GM12878 (cell line): ENCODE data around the gene HTR7. TPM values are rescaled to one million over a fixed set of nuclear protein-coding genes. Genes with fewer than 3 reads are reported as not detected.

Source experiments
- ATAC-seq: fragments of 200-7000 bp; cut with Tn5 transposase; 3 replicates; pipeline ENCODE4 v1.9.1; 2020; ENCODE audit warnings: mild to moderate bottlenecking, moderate library complexity
- BruUV-seq: library from RNA; stranded (reverse); fragments of 400-500 nt; replicated peaks from 2 replicates; lab custom pipeline; 2021; lab: Mats Ljungman, UMichigan
- CTCF ChIA-PET: fragments of 300-600 bp; sonication (Branson Sonifier 250); formaldehyde crosslinking; extraction: SDS; loops from one replicate; lab custom pipeline; 2021; ENCODE audit warnings: inconsistent platforms; lab: Yijun Ruan, JAX
- POLR2A ChIA-PET: fragments of 350-600 bp; formaldehyde crosslinking; extraction: SDS; loops from one replicate; lab custom pipeline; 2021; ENCODE audit warnings: inconsistent platforms; lab: Charles Lee
- RAD21 ChIA-PET: fragments of 300-600 bp; sonication (Branson Sonifier 250); formaldehyde crosslinking; loops from one replicate; lab custom pipeline; 2023; ENCODE audit warnings: antibody characterized with exemption; ENCODE audit not compliant: unreplicated experiment; lab: Charles Lee
- SMC1A ChIA-PET: fragments of 300-600 bp; sonication (Branson Sonifier 250); formaldehyde crosslinking; loops from one replicate; lab custom pipeline; 2023; ENCODE audit not compliant: unreplicated experiment, uncharacterized antibody; lab: Charles Lee
- DNase-seq: peaks from one replicate; pipeline ENCODE4 v3.0.0-alpha.2; 2011; ENCODE audit warnings: low read depth, low spot score
- FAIRE-seq: peaks from 3 replicates; lab custom pipeline; 2011; peaks lifted over from hg19 to GRCh38; lab: Jason Lieb, UNC
- H2AFZ ChIP-seq: 2 replicates; pipeline ENCODE4 v1.6.0; 2011; ENCODE audit warnings: low read depth, low read length, control low read depth; ENCODE audit not compliant: control insufficient read depth
- H3K27ac ChIP-seq: 2 replicates; pipeline ENCODE4 v1.5.1; 2011; ENCODE audit warnings: control low read depth; ENCODE audit not compliant: control insufficient read depth, insufficient read depth
- H3K27me3 ChIP-seq, 2 experiments: replicated peaks in 1 of 2; 2 replicates each; pipeline versions ENCODE4 v1.6.0 to v1.6.1; 2011; ENCODE audit warnings: low read length in 1 of 2; ENCODE audit not compliant: control insufficient read depth in 2 of 2, insufficient read depth in 2 of 2
- H3K36me3 ChIP-seq, 2 experiments: 2 replicates each; pipeline ENCODE4 v1.5.1; 2011; ENCODE audit warnings: low read length in 1 of 2; ENCODE audit not compliant: control insufficient read depth in 2 of 2, insufficient read depth in 2 of 2
- H3K4me1 ChIP-seq: 2 replicates; pipeline ENCODE4 v1.6.1; 2011; ENCODE audit warnings: mild to moderate bottlenecking, low read length, moderate library complexity, mixed read lengths; ENCODE audit not compliant: control insufficient read depth, insufficient read depth
- H3K4me2 ChIP-seq: 2 replicates; pipeline ENCODE4 v1.6.0; 2011; ENCODE audit warnings: control low read depth; ENCODE audit not compliant: control insufficient read depth, insufficient read depth
- H3K4me3 ChIP-seq: fragments of 200-600 bp; sonication (generic); 2 replicates; pipeline ENCODE4 v1.5.1; 2016
- H3K79me2 ChIP-seq: 2 replicates; pipeline ENCODE4 v1.6.0; 2011; ENCODE audit warnings: low read length; ENCODE audit not compliant: control insufficient read depth, insufficient read depth
- H3K9ac ChIP-seq: 2 replicates; pipeline ENCODE4 v1.8.0; 2011; ENCODE audit warnings: low read length, control low read depth, mixed read lengths; ENCODE audit not compliant: control insufficient read depth, insufficient read depth
- H3K9me3 ChIP-seq: replicated peaks from 3 replicates; pipeline ENCODE4 v1.5.1; 2011; ENCODE audit warnings: mild to moderate bottlenecking, low read length; ENCODE audit not compliant: control insufficient read depth, insufficient read depth
- H4K20me1 ChIP-seq: 2 replicates; pipeline ENCODE4 v1.6.0; 2011; ENCODE audit not compliant: control insufficient read depth, insufficient read depth
- POU2F2 ChIP-seq: IDR thresholded peaks from 3 replicates; pipeline ENCODE4 v1.6.1; 2011; ENCODE audit warnings: low read depth, mild to moderate bottlenecking, low read length, borderline replicate concordance
- RB1 ChIP-seq: fragments of 450-650 bp; formaldehyde crosslinking; IDR thresholded peaks from 2 replicates; pipeline ENCODE4 v1.6.1; 2017; ENCODE audit warnings: mild to moderate bottlenecking, borderline replicate concordance
- RUNX3 ChIP-seq: IDR thresholded peaks from 2 replicates; pipeline ENCODE4 v1.6.1; 2012; ENCODE audit warnings: low read length, inconsistent platforms
- SUPT20H ChIP-seq: IDR thresholded peaks from 2 replicates; pipeline ENCODE4 v1.6.1; 2011; ENCODE audit warnings: low read depth, mild to moderate bottlenecking, low read length, moderate library complexity, borderline replicate concordance; ENCODE audit not compliant: control insufficient read depth
- TCF7 ChIP-seq: IDR thresholded peaks from 2 replicates; pipeline ENCODE4 v1.6.1; 2014; ENCODE audit warnings: antibody characterized with exemption, borderline replicate concordance
- WGBS: methylation state at CpG from one replicate; pipeline ENCODE4 v1.1.6; 2016; ENCODE audit warnings: low lambda C conversion rate; ENCODE audit not compliant: insufficient replicate concordance, insufficient coverage; ENCODE audit errors: missing lambda C conversion rate; 5-methylcytosine and 5-hydroxymethylcytosine counted together
- in situ Hi-C: fragments of 300-500 bp; cut with MboI; formaldehyde crosslinking; loops from 9 replicates; pipeline ENCODE4 v1.14.3; 2018; ENCODE audit warnings: mixed read lengths
- intact Hi-C: fragments of 100-400 bp; cut with micrococcal nuclease; formaldehyde crosslinking; loops from one replicate; pipeline ENCODE4 v1.14.2; 2022; ENCODE audit not compliant: unreplicated experiment
- polyA plus RNA-seq, 11 experiments: library from polyadenylated mRNA; depleted of rRNA in 4 of 11; unstranded in 6 of 11; stranded (reverse) in 5 of 11; fragments of >200 nt; fragmentation: Nextera tagmentation in 4 of 11; fragmentation: Illumina TruSeq in 1 of 11; extraction: Ambion mirVana in 4 of 11; extraction: Trizol in 1 of 11; gene quantifications; 1 replicate in 1 of 11; 2 replicates in 10 of 11; pipeline versions ENCODE4 v1.2.1 to v1.2.3, GENCODE V29; 2011 to 2016; ENCODE audit warnings: inconsistent platforms in 2 of 11, missing spikeins in 2 of 11, low read depth in 1 of 11
- total RNA-seq, 4 experiments: library from RNA; depleted of rRNA in 3 of 4; stranded (reverse); fragments of >200 nt in 3 of 4; fragmentation: Illumina TruSeq in 1 of 4; extraction: Trizol in 1 of 4; gene quantifications; 2 replicates each; pipeline versions ENCODE4 v1.2.1 to v1.2.3, GENCODE V29; 2013 to 2021
- TF ChIP-seq, protein P1 (sequence below): fragments of 450-650 bp; IDR thresholded peaks from 2 replicates; pipeline ENCODE4 v1.6.1; 2017; ENCODE audit warnings: borderline replicate concordance

Gene HTR7
- total and polyA plus RNA-seq, 10 of the 15 experiments (the other 5 are each of a cell fraction or from before 2014, with no cell fraction given), result 0.01 to 1.3 (median 0.06) TPM; not detected in 4

DNA sequence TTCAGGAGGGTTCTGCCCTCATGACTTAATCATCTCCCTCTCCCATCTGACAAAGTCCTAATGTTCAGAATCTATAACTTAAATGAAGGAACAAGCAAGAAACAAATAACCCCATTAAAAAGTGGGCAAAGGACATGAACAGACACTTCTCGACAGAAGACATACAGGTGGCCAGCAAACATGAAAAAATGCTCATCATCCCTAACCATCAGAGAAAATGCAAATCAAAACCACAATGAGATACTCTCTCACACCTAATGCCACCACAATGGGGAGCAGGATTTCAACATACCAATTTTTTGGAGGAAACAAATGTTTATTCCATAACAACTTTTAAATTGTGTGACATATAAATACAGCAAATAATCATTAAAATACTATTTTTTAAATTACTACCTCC, 3.0 kb upstream of the HTR7 start:
- no peak overlapping the region for H3K4me3 ChIP-seq
- POLR2A ChIA-PET, result no interaction called here
- in situ Hi-C loops, result no loop called here
- no peaks in the 10 kb centered on the region for H4K20me1 ChIP-seq
- H3K27me3 ChIP-seq, result peaks cover 0 to 10% of the 10 kb centered on the region in 2 experiments; a peak in 3 of 4 replicates
- no peak for FAIRE-seq
- H3K9ac ChIP-seq, result no peak overlapping the region
- CTCF ChIA-PET, result interaction anchor here (1.2 to 4.1 kb wide), 4 partner anchors 9 to 111 kb away, joined by 3 to 23 read pairs (median 16); partner anchors contain the start of gene RPP30
- SMC1A ChIA-PET, result interaction anchor here (0.8 to 1.4 kb wide), 3 partner anchors 11 to 110 kb away, joined by 3 to 6 read pairs (median 5); partner anchors contain the start of gene RPP30
- H3K79me2 ChIP-seq, result no peaks in the 10 kb centered on the region
- no peak; the same call in 2 of the 3 replicates for ATAC-seq
- RAD21 ChIA-PET, result interaction anchor here (0.8 to 1.4 kb wide), 2 partner anchors 10 to 110 kb away, joined by 3 read pairs; no protein-coding TSS in a partner anchor
- no peaks in the 10 kb centered on the region; the same call in 2 of the 3 replicates for H3K9me3 ChIP-seq
- intact Hi-C loops, result loop anchor here (10.0 kb wide), 1 partner anchor 906 kb away; no protein-coding TSS in a partner anchor
- H3K27ac ChIP-seq, result no peak overlapping the region
- H3K36me3 ChIP-seq, result no peaks in the 10 kb centered on the region
- no TSS peak for BruUV-seq
- 0% methylated on average over 1 of the region's 1 CpG for WGBS
- H3K4me2 ChIP-seq, result no peak overlapping the region
- TF ChIP-seq, protein P1, sequence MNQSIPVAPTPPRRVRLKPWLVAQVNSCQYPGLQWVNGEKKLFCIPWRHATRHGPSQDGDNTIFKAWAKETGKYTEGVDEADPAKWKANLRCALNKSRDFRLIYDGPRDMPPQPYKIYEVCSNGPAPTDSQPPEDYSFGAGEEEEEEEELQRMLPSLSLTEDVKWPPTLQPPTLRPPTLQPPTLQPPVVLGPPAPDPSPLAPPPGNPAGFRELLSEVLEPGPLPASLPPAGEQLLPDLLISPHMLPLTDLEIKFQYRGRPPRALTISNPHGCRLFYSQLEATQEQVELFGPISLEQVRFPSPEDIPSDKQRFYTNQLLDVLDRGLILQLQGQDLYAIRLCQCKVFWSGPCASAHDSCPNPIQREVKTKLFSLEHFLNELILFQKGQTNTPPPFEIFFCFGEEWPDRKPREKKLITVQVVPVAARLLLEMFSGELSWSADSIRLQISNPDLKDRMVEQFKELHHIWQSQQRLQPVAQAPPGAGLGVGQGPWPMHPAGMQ, result no peak
- TF ChIP-seq SUPT20H, result no peak
- no peak for TF ChIP-seq TCF7
- TF ChIP-seq POU2F2, result peak; percentile 26; the same call in 1 of the 3 replicates
- TF ChIP-seq RB1, result no peak
- 0 out of 2 replicates have a peak, but pooled peaks have one; percentile 13 for TF ChIP-seq RUNX3
- no peak overlapping the region for H2AFZ ChIP-seq
- DNase-seq, result no peak
- H3K4me1 ChIP-seq, result 0 out of 2 replicates have a peak, but pooled peaks cover 3% of the 10 kb centered on the region
